GM18502 (cell line): Measurements from ENCODE around the gene PRSS33.

Experiments used
- ATAC-seq: cut with Tn5 transposase; IDR thresholded peaks from one replicate; pipeline ENCODE4 v1.9.1; 2021; ENCODE audit warnings: mild to moderate bottlenecking; ENCODE audit not compliant: unreplicated experiment, poor library complexity

PRSS33 gene

GRCh38 chr16:2745961-2746360, 41.4 kb downstream of the PRSS33 start:
- ATAC-seq = no peak

DNA sequence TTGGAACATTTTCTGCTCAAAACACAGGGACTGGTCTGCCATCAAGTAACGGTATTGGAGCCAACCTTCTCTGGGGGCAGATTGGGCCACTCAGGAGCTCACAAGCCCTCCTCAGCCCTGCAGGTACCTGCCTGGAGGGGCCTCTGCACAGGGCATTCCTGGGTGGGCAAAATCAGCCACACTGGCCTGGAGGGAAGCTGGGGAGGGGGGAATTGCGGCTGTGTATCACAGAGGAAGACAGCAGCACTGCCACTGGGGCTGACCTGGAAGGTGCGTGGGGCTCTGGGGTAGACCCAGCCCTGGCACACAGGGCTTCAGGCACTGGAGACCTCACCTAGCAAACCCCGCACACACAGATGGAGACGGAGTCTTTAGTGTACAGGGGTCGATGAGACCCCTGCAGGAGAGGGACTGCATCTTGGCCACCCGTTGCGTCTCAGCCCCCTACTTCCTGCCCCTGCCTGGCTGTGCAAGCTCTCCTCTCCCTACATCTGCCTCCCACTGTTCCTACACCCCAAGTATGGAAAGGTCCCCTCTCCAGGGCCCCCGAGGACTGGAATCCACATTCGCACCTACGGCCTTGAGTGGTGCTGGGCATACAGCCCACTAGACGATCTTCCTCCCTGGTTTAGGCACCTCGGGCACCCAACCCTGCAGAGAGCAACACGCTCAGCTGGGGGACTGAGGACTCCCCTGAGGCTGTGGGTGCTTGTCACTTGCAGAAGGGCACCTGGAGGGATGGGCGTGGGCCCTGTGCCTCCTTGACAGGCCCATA, 42.1 kb downstream of the PRSS33 start:
- ATAC-seq = no peak

DNA sequence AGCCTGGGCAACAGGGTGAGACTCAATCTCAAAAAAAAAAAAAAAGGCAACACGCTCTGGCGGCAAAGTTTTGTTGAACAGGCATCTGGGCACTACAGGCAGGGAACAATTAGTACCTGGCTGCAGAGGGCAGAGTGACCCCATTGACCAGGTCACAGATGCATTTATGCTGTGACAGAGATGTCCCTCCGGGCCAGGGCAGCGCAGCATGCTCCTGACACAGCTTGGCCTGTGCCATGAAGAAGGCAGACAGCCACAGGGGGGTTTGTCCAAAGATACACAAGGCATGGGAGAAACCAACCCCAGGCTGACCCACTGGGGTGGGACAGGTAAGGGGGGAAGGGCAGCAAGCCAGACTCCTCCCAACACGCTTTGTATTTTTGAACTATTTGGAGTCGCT, 42.6 kb downstream of the PRSS33 start:
- ATAC-seq = no peak

GRCh38 chr16:2743007-2743810, 44.2 kb downstream of the PRSS33 start:
- no peak for ATAC-seq

- ATAC-seq = no peak
These were observed 44.9 kb downstream of the PRSS33 start for GRCh38 chr16:2742323-2743006.

DNA sequence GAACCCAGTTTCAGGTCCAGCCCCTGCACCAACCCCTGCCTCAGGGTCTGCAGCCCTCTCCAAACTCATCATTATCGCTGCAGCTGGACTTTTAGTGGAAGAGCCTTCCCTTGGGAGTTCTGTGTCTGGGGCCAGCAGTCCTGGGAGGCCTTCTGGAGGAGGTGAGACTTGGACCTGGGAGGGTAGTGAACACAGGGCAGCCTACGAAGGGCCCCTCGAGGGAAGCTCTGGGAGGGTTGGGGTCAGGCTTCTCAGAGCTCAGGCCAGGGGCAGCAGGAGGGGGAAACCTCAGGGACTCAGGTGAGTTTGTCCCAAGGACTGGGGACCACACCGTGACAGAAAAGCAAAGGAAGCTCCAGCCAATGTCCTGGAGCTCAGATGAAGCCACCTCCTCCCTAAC, 46.2 kb downstream of the PRSS33 start:
- no peak for ATAC-seq

DNA sequence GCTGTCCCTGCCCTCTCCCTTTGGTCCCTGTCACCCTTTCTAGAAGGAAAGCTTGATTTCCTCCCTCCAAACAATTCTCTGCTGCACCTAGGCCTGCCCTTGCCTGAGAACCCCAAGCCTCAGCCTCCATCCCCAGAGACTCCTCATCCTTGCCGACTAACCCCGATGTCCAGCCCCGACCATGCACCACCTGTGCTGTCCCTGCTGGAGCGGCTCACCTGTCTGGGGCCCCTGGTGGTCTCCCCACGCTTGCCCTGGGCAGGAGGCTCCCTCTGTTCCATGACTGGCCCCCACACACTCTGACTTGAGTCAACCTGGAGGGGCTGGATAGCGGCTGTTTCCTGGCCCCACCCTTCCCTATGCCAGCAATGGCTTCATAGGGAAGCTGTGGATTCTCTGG, 46.9 kb downstream of the PRSS33 start:
- ATAC-seq = no peak

GRCh38 chr16:2739625-2740430, 47.5 kb downstream of the PRSS33 start:
- ATAC-seq = no peak

GRCh38 chr16:2738615-2739014, 48.7 kb downstream of the PRSS33 start:
- ATAC-seq = no peak

GRCh38 chr16:2737895-2738418, 49.4 kb downstream of the PRSS33 start:
- ATAC-seq = no peak

- ATAC-seq = no peak
These were observed 50.1 kb downstream of the PRSS33 start for GRCh38 chr16:2737238-2737605.

- ATAC-seq = no peak
These were observed 50.7 kb downstream of the PRSS33 start for GRCh38 chr16:2736476-2737237.

- no peak for ATAC-seq
These were observed 52.4 kb downstream of the PRSS33 start for GRCh38 chr16:2734844-2735515.
